PC-9 (cell line): Measurements from ENCODE around the gene CNFN. TPM values are rescaled to one million over a fixed set of nuclear protein-coding genes. Genes with fewer than 3 reads are reported as not detected.
A peak's percentile ranks its signal among the peaks of the same experiment; 100 is the strongest.

ENCODE experiments used
- Bru-seq: library from RNA; stranded (reverse); fragments of 400-500 nt; gene quantifications from one replicate; lab custom pipeline; 2021; lab: Mats Ljungman, UMichigan
- BruChase-seq, 2 experiments: library from RNA; stranded (reverse); fragments of 400-500 nt; gene quantifications; one replicate each; lab custom pipeline; 2021; lab: Mats Ljungman, UMichigan
- BruUV-seq: library from RNA; stranded (reverse); fragments of 400-500 nt; replicated peaks from 2 replicates; lab custom pipeline; 2021; lab: Mats Ljungman, UMichigan
- CTCF ChIA-PET: fragments of 300-600 bp; sonication (Branson Sonifier 250); formaldehyde crosslinking; loops from one replicate; lab custom pipeline; 2022; ENCODE audit warnings: antibody characterized with exemption; lab: Charles Lee
- POLR2A ChIA-PET: fragments of 300-600 bp; sonication (Branson Sonifier 250); formaldehyde crosslinking; loops from one replicate; lab custom pipeline; 2022; ENCODE audit warnings: antibody characterized with exemption; ENCODE audit not compliant: unreplicated experiment; lab: Charles Lee
- DNase-seq, 2 experiments: peaks; one replicate each; pipeline versions ENCODE4 v3.0.0 to v3.0.0-alpha.2; 2015 to 2022; ENCODE audit warnings: mixed read lengths in 1 of 2
- H2AFZ ChIP-seq: fragments of 200-600 bp; sonication (generic); 2 replicates; pipeline ENCODE4 v1.8.1; 2017; ENCODE audit warnings: antibody characterized with exemption
- H3F3A ChIP-seq: fragments of 200-600 bp; sonication (generic); 2 replicates; pipeline ENCODE4 v1.8.1; 2017; ENCODE audit warnings: antibody characterized with exemption, mild to moderate bottlenecking, low read depth; ENCODE audit not compliant: insufficient read depth
- H3K27ac ChIP-seq: fragments of 200-600 bp; sonication (generic); 2 replicates; pipeline ENCODE4 v1.6.1; 2016; ENCODE audit warnings: mixed run types
- H3K27me3 ChIP-seq: fragments of 200-600 bp; sonication (generic); 2 replicates; pipeline ENCODE4 v1.6.1; 2016; ENCODE audit warnings: low read depth, mixed run types; ENCODE audit not compliant: insufficient read depth
- H3K36me3 ChIP-seq: fragments of 200-600 bp; sonication (generic); 2 replicates; pipeline ENCODE4 v1.6.1; 2016; ENCODE audit warnings: low read depth, mixed run types
- H3K4me1 ChIP-seq: fragments of 200-600 bp; sonication (generic); replicated peaks from 2 replicates; pipeline ENCODE4 v1.6.1; 2016; ENCODE audit warnings: mixed run types; ENCODE audit not compliant: insufficient read depth
- H3K4me2 ChIP-seq: fragments of 200-600 bp; sonication (generic); 2 replicates; pipeline ENCODE4 v1.6.1; 2017; ENCODE audit warnings: mixed run types
- H3K4me3 ChIP-seq: fragments of 200-600 bp; sonication (generic); 2 replicates; pipeline ENCODE4 v1.6.1; 2016; ENCODE audit warnings: mixed run types
- H3K79me2 ChIP-seq: fragments of 200-600 bp; sonication (generic); 2 replicates; pipeline ENCODE4 v1.6.1; 2017; ENCODE audit warnings: low read depth, mixed run types
- H3K9me2 ChIP-seq: fragments of 200-600 bp; sonication (generic); 2 replicates; pipeline ENCODE4 v1.8.1; 2017; ENCODE audit warnings: mild to moderate bottlenecking; ENCODE audit not compliant: insufficient read depth
- H3K9me3 ChIP-seq: fragments of 200-600 bp; sonication (generic); 2 replicates; pipeline ENCODE4 v1.8.1; 2016; ENCODE audit warnings: low read depth; ENCODE audit not compliant: insufficient read depth
- H4K20me1 ChIP-seq: fragments of 200-600 bp; sonication (generic); 2 replicates; pipeline ENCODE4 v1.8.1; 2017; ENCODE audit not compliant: insufficient read depth
- EZH2 ChIP-seq: fragments of 200-600 bp; sonication (generic); IDR thresholded peaks from 2 replicates; pipeline ENCODE4 v1.8.0; 2017; ENCODE audit warnings: antibody characterized with exemption, low read depth
- intact Hi-C: fragments of 100-400 bp; cut with micrococcal nuclease; formaldehyde crosslinking; loops from one replicate; pipeline ENCODE4 v1.10.0; 2022; ENCODE audit not compliant: unreplicated experiment
- long read RNA-seq: library from polyadenylated mRNA; stranded (forward); transcript quantifications from one replicate; pipeline ENCODE4 v2.0.0, GENCODE V29; 2022
- total RNA-seq: library from RNA; stranded (reverse); gene quantifications from 2 replicates; pipeline ENCODE4 v1.2.3, GENCODE V29; 2021
- TF ChIP-seq, protein P1 (sequence below): fragments of 200-600 bp; sonication (generic); conservative IDR thresholded peaks from 2 replicates; pipeline ENCODE4 v1.6.1; 2017; ENCODE audit warnings: mixed run types, antibody characterized with exemption, mild to moderate bottlenecking, moderate library complexity

The CNFN gene, protein sequence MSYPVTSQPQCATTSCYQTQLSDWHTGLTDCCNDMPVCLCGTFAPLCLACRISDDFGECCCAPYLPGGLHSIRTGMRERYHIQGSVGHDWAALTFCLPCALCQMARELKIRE
- total RNA-seq (4.9 and 7.8 TPM in 2 replicates), Bru-seq, nascent RNA (not detected), BruChase-seq, experiment 1, labeled RNA remaining after a 2-hour chase (percentile 17 among the genes with signal in this experiment), BruChase-seq, experiment 2, labeled RNA remaining after a 6-hour chase (not detected)
- long read RNA-seq, partial matches to known transcripts, result 19 of 19 reads
- long read RNA-seq, other reads (novel, unspliced or antisense), result 0 of 19 reads

DNA sequence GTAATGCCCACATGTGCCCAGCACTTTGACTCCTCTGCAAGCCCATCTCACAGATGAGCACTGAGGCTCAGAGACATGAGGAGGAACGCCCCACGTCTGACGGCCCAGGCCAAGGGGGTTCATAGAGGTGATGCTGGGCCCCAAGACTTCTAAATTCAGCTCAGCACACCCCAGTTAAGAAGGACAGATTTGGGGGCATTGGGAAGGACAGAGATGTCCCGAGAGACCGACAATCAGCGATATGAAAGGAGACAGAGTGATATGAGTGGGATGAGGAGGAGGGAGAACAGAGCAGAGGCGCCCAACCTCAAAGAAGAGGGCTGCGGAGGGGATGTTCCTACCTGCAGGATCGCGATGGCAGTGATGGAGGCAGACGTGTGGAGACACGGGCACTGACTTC lies at the start of gene CNFN:
Gene CNFN (minus strand): TSS at position 399 of the 400 bp plus-strand sequence. CDS start 1,260 bp downstream, outside the sequence.
- Histone ChIP-seq H4K20me1 (no peaks in the 10 kb centered on the region), H3K9me3 (no peaks in the 10 kb centered on the region), H3K27me3 (peaks cover 5% of the 10 kb centered on the region; the same call in 1 of the 2 replicates), H3K9me2 (no peaks in the 10 kb centered on the region), H3K4me1 (peaks cover 27% of the 10 kb centered on the region), H3F3A (peaks cover 13% of the 10 kb centered on the region), H3K27ac (no peak within 1 kb of the TSS), H3K79me2 (no peaks in the 10 kb centered on the region), H2AFZ (no peak within 1 kb of the TSS), H3K36me3 (no peaks in the 10 kb centered on the region), H3K4me3 (no peak within 1 kb of the TSS), H3K4me2 (peak within 1 kb of the TSS; percentile 49; the same call in 1 of the 2 replicates)
- POLR2A ChIA-PET, result no interaction called here
- BruUV-seq, result no TSS peak
- CTCF ChIA-PET, result no interaction called here
- intact Hi-C loops, result no loop called here
- DNase-seq, result no peak
- TF ChIP-seq, protein P1, sequence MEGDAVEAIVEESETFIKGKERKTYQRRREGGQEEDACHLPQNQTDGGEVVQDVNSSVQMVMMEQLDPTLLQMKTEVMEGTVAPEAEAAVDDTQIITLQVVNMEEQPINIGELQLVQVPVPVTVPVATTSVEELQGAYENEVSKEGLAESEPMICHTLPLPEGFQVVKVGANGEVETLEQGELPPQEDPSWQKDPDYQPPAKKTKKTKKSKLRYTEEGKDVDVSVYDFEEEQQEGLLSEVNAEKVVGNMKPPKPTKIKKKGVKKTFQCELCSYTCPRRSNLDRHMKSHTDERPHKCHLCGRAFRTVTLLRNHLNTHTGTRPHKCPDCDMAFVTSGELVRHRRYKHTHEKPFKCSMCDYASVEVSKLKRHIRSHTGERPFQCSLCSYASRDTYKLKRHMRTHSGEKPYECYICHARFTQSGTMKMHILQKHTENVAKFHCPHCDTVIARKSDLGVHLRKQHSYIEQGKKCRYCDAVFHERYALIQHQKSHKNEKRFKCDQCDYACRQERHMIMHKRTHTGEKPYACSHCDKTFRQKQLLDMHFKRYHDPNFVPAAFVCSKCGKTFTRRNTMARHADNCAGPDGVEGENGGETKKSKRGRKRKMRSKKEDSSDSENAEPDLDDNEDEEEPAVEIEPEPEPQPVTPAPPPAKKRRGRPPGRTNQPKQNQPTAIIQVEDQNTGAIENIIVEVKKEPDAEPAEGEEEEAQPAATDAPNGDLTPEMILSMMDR, result no peak
- no peak for TF ChIP-seq EZH2

DNA sequence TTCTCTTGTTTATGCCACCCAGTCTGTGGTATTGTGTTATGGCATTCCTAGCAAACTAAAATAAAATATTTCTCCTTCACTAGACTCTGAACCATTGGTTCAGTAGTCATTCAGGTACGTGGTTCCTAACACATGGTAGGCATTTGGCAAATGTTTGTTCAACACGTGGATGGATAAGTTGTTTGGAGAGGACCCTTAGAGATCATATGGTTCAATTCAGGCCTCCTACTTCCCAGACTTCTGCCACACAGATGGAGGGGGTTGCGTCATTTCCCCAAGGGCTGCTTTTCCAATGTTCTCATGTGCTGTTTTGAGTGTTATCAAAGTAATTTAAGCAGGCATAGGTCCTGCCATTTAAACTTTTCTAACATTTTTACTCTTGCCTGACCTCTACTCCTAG lies 45.9 kb upstream of the CNFN start:
- Histone ChIP-seq H3K27ac (no peak overlapping the region), H3K4me3 (no peak overlapping the region), H3K79me2 (no peaks in the 10 kb centered on the region), H2AFZ (no peak overlapping the region), H3K9me3 (no peaks in the 10 kb centered on the region), H3K27me3 (no peaks in the 10 kb centered on the region), H3K4me2 (no peak overlapping the region), H4K20me1 (no peaks in the 10 kb centered on the region), H3K4me1 (peaks cover 31% of the 10 kb centered on the region), H3K9me2 (no peaks in the 10 kb centered on the region), H3K36me3 (no peaks in the 10 kb centered on the region), H3F3A (peaks cover 23% of the 10 kb centered on the region)
- intact Hi-C loops, result no loop called here
- BruUV-seq, result no TSS peak
- TF ChIP-seq, protein P1, result no peak
- no peak for TF ChIP-seq EZH2
- DNase-seq, result no peak
- ChIA-PET CTCF (interaction anchor here (0.7 kb wide), 1 partner anchor 272 kb away, joined by 4 read pairs; no protein-coding TSS in a partner anchor), POLR2A (no interaction called here)

DNA sequence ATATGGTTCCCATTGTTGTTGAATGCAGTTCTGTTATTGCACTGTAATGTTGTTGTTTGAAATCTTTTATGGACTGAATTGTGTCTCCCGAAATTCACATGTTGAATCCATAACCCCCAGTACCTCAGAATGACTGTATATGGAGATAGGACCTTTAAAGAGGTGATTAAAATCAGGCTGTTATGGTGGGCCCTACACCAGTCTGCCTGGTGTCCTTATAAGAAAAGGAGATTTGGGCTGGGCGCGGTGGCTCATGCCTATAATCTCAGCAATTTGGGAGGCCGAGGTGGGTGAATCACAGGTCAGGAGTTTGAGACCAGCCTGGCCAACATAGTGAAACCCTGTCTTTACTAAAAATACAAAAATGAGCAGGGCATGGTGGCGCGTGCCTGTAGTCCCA lies 45.2 kb upstream of the CNFN start:
- Histone ChIP-seq H3F3A (peaks cover 17% of the 10 kb centered on the region), H3K4me1 (peaks cover 24% of the 10 kb centered on the region), H3K27me3 (no peaks in the 10 kb centered on the region), H2AFZ (no peak overlapping the region), H3K4me3 (no peak overlapping the region), H3K27ac (no peak overlapping the region), H3K79me2 (no peaks in the 10 kb centered on the region), H3K4me2 (no peak overlapping the region), H3K9me3 (no peaks in the 10 kb centered on the region), H3K36me3 (no peaks in the 10 kb centered on the region), H4K20me1 (no peaks in the 10 kb centered on the region), H3K9me2 (no peaks in the 10 kb centered on the region)
- ChIA-PET POLR2A (no interaction called here), CTCF (interaction anchor here (0.6 to 0.7 kb wide), 4 partner anchors 91 to 259 kb away, joined by 3 to 11 read pairs (median 5); no protein-coding TSS in a partner anchor)
- no TSS peak for BruUV-seq
- no peak for DNase-seq
- intact Hi-C loops, result no loop called here
- TF ChIP-seq, protein P1, result no peak
- no peak for TF ChIP-seq EZH2
